GM10266 (cell line): Measurements from ENCODE around the gene TMEM271.

ENCODE experiments used
- DNase-seq: peaks from one replicate; pipeline ENCODE4 v3.0.0; 2012; ENCODE audit errors: extremely low spot score
- CTCF ChIP-seq: IDR thresholded peaks from 2 replicates; pipeline ENCODE4 v1.5.1; 2012; ENCODE audit warnings: mild to moderate bottlenecking, low read depth; ENCODE audit not compliant: control insufficient read depth, insufficient read depth; ENCODE audit errors: missing control alignments

The TMEM271 gene

GRCh38 chr4:622071-622995, 46.2 kb upstream of the TMEM271 start:
- no peak for DNase-seq
- no peak for TF ChIP-seq CTCF

GRCh38 chr4:621296-622070, 45.4 kb upstream of the TMEM271 start:
- TF ChIP-seq CTCF: no peak
- DNase-seq: no peak

GRCh38 chr4:620851-621261, 44.8 kb upstream of the TMEM271 start:
- no peak for DNase-seq
- TF ChIP-seq CTCF: no peak

- DNase-seq: no peak
- TF ChIP-seq CTCF: no peak
Measured at GRCh38 chr4:620201-620600, 44.1 kb upstream of the TMEM271 start.

- TF ChIP-seq CTCF: no peak
- DNase-seq: no peak
Measured at GRCh38 chr4:617644-618641, 41.8 kb upstream of the TMEM271 start.

- DNase-seq: no peak
- TF ChIP-seq CTCF: no peak
Measured at GRCh38 chr4:616911-617643, 41.0 kb upstream of the TMEM271 start.
